Fibroblast of skin of left biceps (primary cell): ENCODE measurements around the gene CTSK.
"Not testable (repeated sequence)": the region's sequence is repeated elsewhere in the genome, so short reads cannot be mapped to it uniquely, and the experiment has no call there.

Experiments used
- DNase-seq, 2 experiments: peaks; one replicate each; pipeline ENCODE4 v3.0.0-alpha.2; 2013; ENCODE audit warnings: low read depth in 2 of 2

Gene CTSK

GRCh38 chr1:150808121-150808520 lies at the start of gene CTSK:
CTSK (minus strand) TSS chr1:150808260; CDS start chr1:150806805, 1,455 bp downstream.
- no peak for DNase-seq

GRCh38 chr1:150852734-150853133 lies 44.7 kb upstream of the CTSK start:
- DNase-seq: not testable (repeated sequence)

GRCh38 chr1:150850801-150851362 lies 42.8 kb upstream of the CTSK start:
- DNase-seq: not testable (repeated sequence)

- no peak for DNase-seq
These were observed 38.5 kb upstream of the CTSK start for GRCh38 chr1:150846473-150847146.

- no peak for DNase-seq
These were observed 35.4 kb upstream of the CTSK start for GRCh38 chr1:150843474-150843873.

GRCh38 chr1:150842964-150843363 lies 34.9 kb upstream of the CTSK start:
- no peak for DNase-seq

GRCh38 chr1:150842343-150842742 lies 34.3 kb upstream of the CTSK start:
- DNase-seq: no peak

- no peak for DNase-seq
These were observed 33.6 kb upstream of the CTSK start for GRCh38 chr1:150841626-150842025.

GRCh38 chr1:150840850-150841249 lies 32.8 kb upstream of the CTSK start:
- not testable (repeated sequence) for DNase-seq

GRCh38 chr1:150836129-150836773 lies 28.2 kb upstream of the CTSK start:
- DNase-seq: no peak

- DNase-seq: not testable (repeated sequence)
These were observed 25.9 kb upstream of the CTSK start for GRCh38 chr1:150833961-150834360.

- DNase-seq: no peak
These were observed 24.5 kb upstream of the CTSK start for GRCh38 chr1:150832597-150832996.

- DNase-seq: no peak
These were observed 21.7 kb upstream of the CTSK start for GRCh38 chr1:150829751-150830150.

- no peak for DNase-seq
These were observed 18.2 kb upstream of the CTSK start for GRCh38 chr1:150826299-150826698.

GRCh38 chr1:150820730-150821512 lies 12.9 kb upstream of the CTSK start:
- DNase-seq: no peak

- DNase-seq: no peak
These were observed 7.8 kb upstream of the CTSK start for GRCh38 chr1:150815871-150816270.

GRCh38 chr1:150813028-150813707 lies 5.1 kb upstream of the CTSK start:
- DNase-seq: no peak

GRCh38 chr1:150810958-150811659 lies 3.0 kb upstream of the CTSK start:
- no peak for DNase-seq

- DNase-seq: peak; percentile 53 to 57
These were observed 1.6 kb upstream of the CTSK start for GRCh38 chr1:150809651-150810050.

- DNase-seq: no peak
These were observed 786 bp upstream of the CTSK start for GRCh38 chr1:150808846-150809245.
